HepG2 (cell line): ENCODE data around the gene MC1R. TPM values are rescaled to one million over a fixed set of nuclear protein-coding genes. Genes with fewer than 3 reads are reported as not detected.

Experiments used
- ELK4 ChIP-seq: sonication (generic); formaldehyde crosslinking; IDR thresholded peaks from 2 replicates; pipeline ENCODE4 v1.9.0; 2021; ENCODE audit warnings: missing genetic modification reagents, borderline replicate concordance
- LRRFIP1 ChIP-seq: sonication (generic); formaldehyde crosslinking; conservative IDR thresholded peaks from 2 replicates; pipeline ENCODE4 v1.4.0; 2020; ENCODE audit warnings: missing genetic modification reagents
- MBNL3 ChIP-seq: fragments of 250-450 bp; sonication (Bioruptor Pico); conservative IDR thresholded peaks from 2 replicates; pipeline ENCODE4 v1.8.0; 2022; ENCODE audit warnings: mild to moderate bottlenecking, inconsistent platforms
- MIER2 ChIP-seq: IDR thresholded peaks from 2 replicates; pipeline ENCODE4 v1.6.1; 2016; ENCODE audit warnings: missing biosample characterization, missing genetic modification reagents
- NPAS2 ChIP-seq: sonication (generic); formaldehyde crosslinking; IDR thresholded peaks from 2 replicates; pipeline ENCODE4 v1.8.0; 2022; ENCODE audit warnings: mild to moderate bottlenecking, missing genetic modification reagents, borderline replicate concordance
- PCBP2 ChIP-seq: fragments of 200-400 bp; formaldehyde crosslinking; optimal IDR thresholded peaks from 2 replicates; pipeline ENCODE3; 2018; ENCODE audit warnings: low read length, low read depth; ENCODE audit not compliant: poor library complexity, severe bottlenecking
- RARG ChIP-seq: sonication (generic); formaldehyde crosslinking; IDR thresholded peaks from 2 replicates; pipeline ENCODE4 v1.4.0; 2020; ENCODE audit warnings: low read depth, mild to moderate bottlenecking, missing genetic modification reagents
- RXRB ChIP-seq: IDR thresholded peaks from 2 replicates; pipeline ENCODE4 v1.6.1; 2016; ENCODE audit warnings: borderline replicate concordance, missing genetic modification reagents, missing compliant biosample characterization
- SMAD1 ChIP-seq: sonication (generic); formaldehyde crosslinking; IDR thresholded peaks from 2 replicates; pipeline ENCODE4 v1.4.0; 2020; ENCODE audit warnings: missing genetic modification reagents, low read depth, mild to moderate bottlenecking, borderline replicate concordance
- SMARCE1 ChIP-seq: fragments of 450-650 bp; IDR thresholded peaks from 2 replicates; pipeline ENCODE4 v1.6.1; 2017; ENCODE audit warnings: borderline replicate concordance
- UBTF ChIP-seq: sonication (generic); formaldehyde crosslinking; IDR thresholded peaks from 2 replicates; pipeline ENCODE4 v1.4.0; 2020; ENCODE audit warnings: mild to moderate bottlenecking, missing genetic modification reagents
- ZEB1 ChIP-seq: IDR thresholded peaks from 2 replicates; pipeline ENCODE4 v1.6.1; 2012; ENCODE audit warnings: mild to moderate bottlenecking, low read depth, inconsistent platforms; ENCODE audit not compliant: insufficient replicate concordance
- ZFP41 ChIP-seq: sonication (generic); formaldehyde crosslinking; IDR thresholded peaks from 2 replicates; pipeline ENCODE4 v1.4.0; 2020; ENCODE audit warnings: mild to moderate bottlenecking, missing genetic modification reagents, borderline replicate concordance
- ZNF101 ChIP-seq: sonication (generic); formaldehyde crosslinking; IDR thresholded peaks from 2 replicates; pipeline ENCODE4 v1.4.0; 2020; ENCODE audit warnings: mild to moderate bottlenecking, low read depth, missing genetic modification reagents, borderline replicate concordance
- ZNF225 ChIP-seq: sonication (generic); formaldehyde crosslinking; IDR thresholded peaks from 2 replicates; pipeline ENCODE4 v1.4.0; 2020; ENCODE audit warnings: mild to moderate bottlenecking, missing genetic modification reagents
- ZNF260 ChIP-seq: sonication (generic); formaldehyde crosslinking; IDR thresholded peaks from 2 replicates; pipeline ENCODE4 v1.4.0; 2020; ENCODE audit warnings: missing genetic modification reagents, low read depth, mild to moderate bottlenecking, borderline replicate concordance
- ZNF484 ChIP-seq: sonication (generic); formaldehyde crosslinking; IDR thresholded peaks from 2 replicates; pipeline ENCODE4 v1.5.1; 2020; ENCODE audit warnings: mild to moderate bottlenecking, low read depth, missing genetic modification reagents, borderline replicate concordance
- ZNF549 ChIP-seq: sonication (generic); formaldehyde crosslinking; IDR thresholded peaks from 2 replicates; pipeline ENCODE4 v1.5.0; 2020; ENCODE audit warnings: missing genetic modification reagents
- ZNF572 ChIP-seq: sonication (generic); formaldehyde crosslinking; IDR thresholded peaks from 2 replicates; pipeline ENCODE4 v1.5.1; 2020; ENCODE audit warnings: mild to moderate bottlenecking, missing genetic modification reagents
- ZNF672 ChIP-seq: sonication (generic); formaldehyde crosslinking; IDR thresholded peaks from 2 replicates; pipeline ENCODE4 v1.8.1; 2022; ENCODE audit warnings: missing genetic modification reagents
- polyA plus RNA-seq, 8 experiments: library from polyadenylated mRNA; depleted of rRNA in 3 of 8; stranded (reverse) in 7 of 8; unstranded in 1 of 8; fragments of >200 nt; fragmentation: Illumina TruSeq in 4 of 8; extraction: Trizol in 4 of 8; gene quantifications; 2 replicates each; pipeline versions ENCODE4 v1.2.1 to v1.2.3, GENCODE V29; 2011 to 2016; ENCODE audit warnings: low read depth in 4 of 8, missing spikeins in 1 of 8, mixed read lengths in 1 of 8; ENCODE audit not compliant: insufficient read depth in 1 of 8
- total RNA-seq, 5 experiments: library from RNA; depleted of rRNA; stranded (reverse); fragments of >200 nt; fragmentation: Illumina TruSeq; extraction: Trizol; gene quantifications; 2 replicates each; pipeline ENCODE4 v1.2.3, GENCODE V29; 2016; ENCODE audit warnings: low read depth in 1 of 5

The MC1R gene
- total and polyA plus RNA-seq, 2 of the 13 experiments (the other 11 are each of a cell fraction or from before 2014, with no cell fraction given) = 9.1 to 14.8 TPM

- TF ChIP-seq ZNF672 = peak; percentile 88; the same call in 1 of the 2 replicates
- TF ChIP-seq ZNF572 (CRISPR knock-in tag) = peak; percentile 94; the same call in 1 of the 2 replicates
- peak; percentile 99 for TF ChIP-seq ZNF225
- no peak for TF ChIP-seq ZNF549
- TF ChIP-seq NPAS2 = no peak
- peak; percentile 95 for TF ChIP-seq LRRFIP1 (CRISPR knock-in tag)
- TF ChIP-seq RARG (CRISPR knock-in tag) = no peak
- 0 out of 2 replicates have a peak, but pooled peaks have one; percentile 84 for TF ChIP-seq ZNF260
- TF ChIP-seq ELK4 (CRISPR knock-in tag) = peak; percentile 85; the same call in 1 of the 2 replicates
- no peak for TF ChIP-seq PCBP2
- TF ChIP-seq MIER2 (CRISPR knock-in tag) = peak; percentile 86
- TF ChIP-seq UBTF = peak; percentile 97
- peak; percentile 97 for TF ChIP-seq RXRB
- TF ChIP-seq ZNF101 (CRISPR knock-in tag) = peak; percentile 91; the same call in 1 of the 2 replicates
- peak; percentile 99 for TF ChIP-seq ZFP41 (CRISPR knock-in tag)
- TF ChIP-seq ZNF484 = peak; percentile 94; the same call in 1 of the 2 replicates
- TF ChIP-seq SMARCE1 = no peak
- no peak for TF ChIP-seq ZEB1
- peak; percentile 94; the same call in 1 of the 2 replicates for TF ChIP-seq SMAD1 (CRISPR knock-in tag)
- no peak for TF ChIP-seq MBNL3 (CRISPR knock-in tag)
These were observed 749 bp upstream of the MC1R start (continued) for GRCh38 chr16:89917773-89918452.
